Measurements from ENCODE around the gene COL1A1.
A peak's percentile ranks its signal among the peaks of the same experiment; 100 is the strongest.

The COL1A1 gene

DNA sequence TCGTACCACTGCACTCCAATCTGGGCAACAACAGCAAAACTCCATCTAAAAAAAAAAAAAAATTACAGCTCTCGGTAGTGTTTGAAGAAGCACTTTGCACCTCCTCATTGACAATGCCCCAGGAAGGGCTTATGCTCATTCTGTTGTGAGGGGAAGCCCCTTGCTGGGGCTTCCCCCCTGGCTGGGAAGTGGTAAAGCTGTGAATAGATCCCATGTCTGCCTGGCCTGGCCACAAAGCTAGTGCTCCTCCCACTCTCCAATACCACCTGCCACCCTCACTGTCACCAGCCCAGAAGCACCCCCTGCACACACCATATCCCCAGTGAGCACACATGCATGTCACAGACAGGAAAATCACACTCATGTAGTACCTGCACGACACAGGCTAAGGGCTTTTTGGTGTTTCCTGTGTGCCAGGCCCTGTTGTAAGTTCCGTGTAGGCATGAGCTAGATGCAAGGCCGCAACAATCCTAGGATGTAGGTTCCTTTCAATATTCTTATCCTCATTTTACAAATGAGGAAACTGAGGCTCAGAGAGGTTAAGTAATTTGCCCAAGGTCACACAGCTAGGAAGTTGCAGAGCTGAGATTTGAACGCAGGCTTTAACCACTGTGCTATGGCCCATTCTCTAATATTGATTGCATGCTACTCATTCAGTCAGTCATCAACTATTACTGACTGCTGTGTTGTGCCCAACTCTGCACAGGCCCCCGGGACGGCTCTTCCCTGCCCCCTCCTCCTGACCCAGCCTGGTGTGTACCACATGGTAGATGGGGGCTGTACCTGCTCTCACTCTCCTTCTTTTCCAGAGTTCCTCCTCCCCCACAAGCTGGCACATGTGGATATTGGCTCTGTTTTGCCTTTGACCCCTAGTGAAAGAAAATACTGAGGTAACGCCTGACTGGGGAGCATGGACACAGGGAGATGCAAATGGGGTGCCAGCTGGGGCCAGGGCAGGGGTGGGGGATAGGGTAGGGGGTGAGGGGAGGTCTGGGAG, 11.9 kb upstream of the COL1A1 start:
- DNase-seq (ENCODE audit: low read depth in 2 of 2), result peak in 1 of 2 donors; percentile 19

GRCh38 chr17:50212121-50212843, 10.9 kb upstream of the COL1A1 start:
- DNase-seq (ENCODE audit: low read depth in 2 of 2), result no peak

GRCh38 chr17:50211249-50212120, 10.1 kb upstream of the COL1A1 start:
- DNase-seq (ENCODE audit: low read depth in 2 of 2), result no peak

GRCh38 chr17:50210240-50211225, 9.1 kb upstream of the COL1A1 start:
- DNase-seq (ENCODE audit: low read depth in 2 of 2), result no peak

GRCh38 chr17:50209472-50210239, 8.2 kb upstream of the COL1A1 start:
- no peak for DNase-seq (ENCODE audit: low read depth in 2 of 2)

DNA sequence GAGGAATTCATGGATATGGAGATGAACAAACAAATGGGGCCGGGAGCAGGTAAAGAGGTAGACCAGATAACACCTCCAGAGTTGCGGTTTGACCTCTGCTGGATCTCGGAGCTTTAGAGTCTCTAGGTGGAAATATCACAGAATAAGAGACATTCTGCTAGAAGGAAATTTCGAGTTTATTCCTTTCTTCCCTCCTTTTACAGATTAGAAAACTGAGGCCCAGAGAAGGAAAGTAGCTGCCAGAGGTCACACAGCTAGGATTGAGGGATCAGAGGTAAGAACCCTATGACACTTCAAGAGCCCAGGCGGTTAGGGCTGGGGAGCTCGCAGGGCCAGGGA, 7.7 kb upstream of the COL1A1 start:
- DNase-seq (ENCODE audit: low read depth in 2 of 2), result no peak

GRCh38 chr17:50208611-50209061, 7.2 kb upstream of the COL1A1 start:
- DNase-seq (ENCODE audit: low read depth in 2 of 2), result no peak

DNA sequence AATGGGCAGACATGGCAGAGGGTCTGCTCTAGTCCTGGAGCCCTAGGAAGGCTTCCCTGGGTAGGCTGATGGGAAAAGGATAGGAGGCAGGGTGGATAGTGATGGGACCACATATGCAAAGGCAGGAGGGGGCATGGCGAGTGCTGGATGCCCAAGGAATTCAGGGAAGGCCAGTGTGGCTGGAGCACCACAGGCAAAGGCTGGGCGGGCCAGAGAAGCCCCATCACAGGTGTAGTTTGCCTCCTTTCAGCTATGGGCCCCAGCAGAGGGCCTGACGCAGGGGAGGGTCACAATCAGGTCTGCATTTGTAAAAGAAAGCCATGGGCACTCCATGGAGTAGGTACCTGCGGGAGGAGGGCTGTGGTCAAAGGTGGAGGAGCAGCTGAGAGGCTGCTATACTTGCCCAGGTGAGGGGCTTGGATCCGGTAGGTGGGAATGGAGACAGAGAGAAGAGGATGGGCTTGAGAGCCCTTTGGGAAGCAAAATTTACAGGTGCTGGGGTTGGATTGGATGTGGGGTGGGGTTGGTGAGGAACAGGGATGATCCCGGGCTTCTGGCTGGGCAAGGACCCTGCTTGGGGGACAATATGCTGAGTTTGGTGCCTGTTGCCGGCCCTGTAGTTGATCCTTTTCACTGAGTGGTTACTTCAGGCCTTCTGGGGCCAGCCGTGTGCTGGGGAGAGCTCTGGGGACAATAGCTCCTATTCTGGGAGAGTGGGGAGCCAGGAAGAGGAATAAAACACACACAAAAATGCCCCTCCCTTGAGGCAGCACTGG, 6.5 kb upstream of the COL1A1 start:
- DNase-seq (ENCODE audit: low read depth in 2 of 2), result no peak

- no peak for DNase-seq (ENCODE audit: low read depth in 2 of 2)
These were observed 5.9 kb upstream of the COL1A1 start for GRCh38 chr17:50207315-50207714.

- no peak for DNase-seq (ENCODE audit: low read depth in 2 of 2)
These were observed 5.3 kb upstream of the COL1A1 start for GRCh38 chr17:50206604-50207293.

- no peak for DNase-seq (ENCODE audit: low read depth in 2 of 2)
These were observed 4.6 kb upstream of the COL1A1 start for GRCh38 chr17:50205963-50206505.

DNA sequence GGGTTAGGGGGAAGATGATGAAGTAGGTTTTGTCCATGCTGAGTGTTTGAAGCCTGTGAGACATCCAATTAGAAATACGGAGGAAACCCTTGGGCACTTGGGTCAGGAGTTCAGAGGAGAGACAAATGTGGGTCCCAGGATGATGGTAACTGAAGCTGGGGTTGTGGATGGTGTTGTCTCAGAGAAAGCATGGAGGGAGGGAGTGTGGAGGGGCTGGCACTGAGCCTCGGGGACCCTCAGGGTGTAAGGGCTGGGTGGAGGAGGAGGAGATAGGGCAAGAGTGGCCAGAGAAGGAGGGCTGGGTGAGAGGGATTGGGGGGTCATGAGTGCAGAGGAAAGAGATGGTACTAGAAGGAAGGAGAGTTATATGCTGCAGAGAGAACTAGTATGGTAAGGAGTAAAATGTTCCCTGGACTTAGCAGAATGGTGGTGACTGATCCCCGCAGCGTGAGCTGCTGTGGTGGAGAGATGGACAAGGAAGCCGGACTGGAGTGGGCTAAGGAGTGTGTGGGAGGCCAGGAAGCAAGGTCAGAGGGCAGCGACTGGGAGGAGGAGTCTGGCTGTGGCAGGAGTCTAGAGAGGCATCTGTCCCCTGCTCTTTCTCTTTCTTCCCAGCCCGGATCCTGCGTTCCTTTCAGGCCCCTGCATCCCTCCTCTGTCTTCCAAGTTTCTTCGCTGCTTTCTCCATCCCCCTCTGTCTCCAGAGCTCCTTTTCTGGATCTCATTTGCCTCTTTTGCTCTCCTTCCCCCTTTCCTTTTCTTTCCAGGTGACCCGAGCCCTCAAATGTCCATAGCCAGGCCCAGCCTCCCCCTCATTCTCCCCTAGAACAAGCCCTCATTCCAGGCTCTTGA, 3.9 kb upstream of the COL1A1 start:
- DNase-seq (ENCODE audit: low read depth in 2 of 2), result no peak

DNA sequence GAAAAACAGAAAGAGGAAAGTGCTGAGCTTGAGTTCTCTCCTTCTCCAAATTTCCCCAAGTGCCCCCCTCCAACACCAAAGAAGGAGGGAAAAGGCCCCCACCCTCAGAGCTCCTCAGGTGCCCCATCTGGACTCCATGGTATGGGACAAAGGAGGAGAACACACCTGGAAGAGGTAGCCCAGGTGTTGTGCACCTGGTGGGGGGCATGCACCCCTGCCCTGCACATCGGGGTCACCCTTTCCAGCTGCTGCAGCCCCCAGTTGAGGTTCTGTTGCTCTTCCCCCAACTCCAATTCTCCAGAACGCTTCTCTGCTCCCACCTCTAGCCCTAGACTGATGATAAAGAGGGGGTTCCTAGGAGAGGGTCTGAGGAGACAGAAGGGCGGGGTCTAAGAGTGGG, 3.0 kb upstream of the COL1A1 start:
- no peak for DNase-seq (ENCODE audit: low read depth in 2 of 2)

DNA sequence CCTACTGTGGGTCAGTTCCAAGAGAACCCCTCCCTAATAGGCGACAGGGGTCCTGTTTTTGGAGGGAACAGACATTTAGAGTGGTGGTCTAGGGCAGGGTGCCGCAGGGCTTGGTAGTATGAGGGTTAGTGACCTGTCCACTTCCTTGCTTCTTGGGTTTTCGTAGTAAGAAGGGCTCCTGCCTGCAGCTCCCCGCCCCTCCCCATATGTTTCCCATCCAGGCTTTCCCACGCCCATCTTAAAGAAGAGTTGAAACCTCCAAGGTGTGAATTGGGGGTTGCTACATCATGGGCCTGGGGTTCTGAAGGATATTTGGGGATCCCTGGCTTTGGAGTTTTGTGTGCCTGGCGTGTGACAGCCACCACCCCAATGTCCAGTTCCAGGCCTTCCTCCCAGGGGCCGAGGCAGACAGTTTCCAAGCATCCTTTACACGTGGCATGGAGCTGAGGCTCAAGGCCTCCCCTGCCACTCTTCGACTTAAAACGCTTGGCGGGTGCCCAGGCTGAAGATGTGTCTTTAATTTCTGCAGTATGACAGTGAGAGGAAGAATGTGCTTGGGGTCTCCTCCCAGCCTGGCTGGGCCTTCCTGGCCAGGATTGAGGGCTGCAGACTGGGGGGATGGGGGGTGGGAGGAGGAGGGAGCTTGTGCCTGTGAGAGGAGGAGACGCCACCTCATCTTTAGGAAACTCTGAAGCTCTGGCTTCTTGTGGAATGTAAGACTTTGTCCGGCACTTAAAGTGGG, 2.3 kb upstream of the COL1A1 start:
- no peak for DNase-seq (ENCODE audit: low read depth in 2 of 2)

- DNase-seq (ENCODE audit: low read depth in 2 of 2), result no peak
These were observed 1.7 kb upstream of the COL1A1 start for GRCh38 chr17:50203086-50203485.

DNA sequence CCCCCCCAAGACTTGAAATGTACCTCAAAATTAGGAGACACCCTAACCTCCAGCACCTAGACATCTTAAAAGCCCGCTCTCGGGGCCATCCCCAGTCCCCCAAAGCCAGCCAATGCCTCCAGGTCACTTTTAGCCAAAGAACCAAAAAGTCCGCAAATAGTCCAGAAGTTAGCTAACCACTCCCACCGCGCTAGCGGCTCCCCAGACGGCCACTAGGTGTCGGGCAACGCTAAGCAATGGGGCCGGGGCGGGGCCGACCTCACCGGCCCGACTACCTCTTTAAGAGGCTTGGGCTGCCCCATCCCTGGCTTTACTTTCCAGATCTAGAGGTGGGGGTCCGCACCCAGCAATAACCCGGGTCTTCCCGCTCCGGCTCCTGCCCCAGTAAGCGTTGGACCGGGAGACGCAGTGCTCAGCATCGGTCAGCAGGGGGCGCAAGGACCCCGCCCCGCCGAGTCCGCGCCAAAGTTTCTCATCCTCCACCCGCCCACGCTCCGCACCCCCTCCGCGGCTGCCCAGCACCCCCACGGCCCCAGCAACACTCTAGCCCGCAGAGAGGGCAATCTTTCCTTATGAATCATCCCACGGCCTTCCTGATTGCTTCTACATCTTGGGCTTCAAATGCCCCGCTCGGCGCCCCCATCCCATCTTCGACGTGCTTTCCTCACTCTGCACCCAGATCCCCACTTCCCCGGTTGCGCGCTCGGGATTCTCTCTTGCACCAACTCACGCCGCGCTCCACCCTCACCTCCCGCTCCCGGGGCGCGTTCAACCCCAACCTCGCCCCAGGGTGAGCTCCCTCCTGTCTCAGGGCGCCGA, 765 bp downstream of the COL1A1 start:
- DNase-seq (ENCODE audit: low read depth in 2 of 2), result peak; percentile 58 to 66
